Measurements from ENCODE around the gene ZBTB33. TPM values are rescaled to one million over a fixed set of nuclear protein-coding genes. Genes with fewer than 3 reads are reported as not detected.

Gene ZBTB33
- total RNA-seq, 1 experiment from 2014 or later, result 16.2 TPM

- Mint-ChIP-seq H3K27me3 (ENCODE audit: low read depth) (peaks cover 20% of the 10 kb centered on the region), H3K27ac (no peak overlapping the region), H3K36me3 (no peaks in the 10 kb centered on the region), H3K9me3 (no peaks in the 10 kb centered on the region), H3K4me1 (peaks cover 21% of the 10 kb centered on the region), H3K4me3 (no peak overlapping the region)
- DNase-seq (ENCODE audit: low spot score), result no peak
- ChIA-PET POLR2A (no interaction called here), CTCF (no interaction called here)
- TF ChIP-seq, protein P1, sequence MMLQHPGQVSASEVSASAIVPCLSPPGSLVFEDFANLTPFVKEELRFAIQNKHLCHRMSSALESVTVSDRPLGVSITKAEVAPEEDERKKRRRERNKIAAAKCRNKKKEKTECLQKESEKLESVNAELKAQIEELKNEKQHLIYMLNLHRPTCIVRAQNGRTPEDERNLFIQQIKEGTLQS (CRISPR knock-in tag; conservative IDR thresholded peaks at IDR 0.05), result no peak
- TF ChIP-seq, protein P2, sequence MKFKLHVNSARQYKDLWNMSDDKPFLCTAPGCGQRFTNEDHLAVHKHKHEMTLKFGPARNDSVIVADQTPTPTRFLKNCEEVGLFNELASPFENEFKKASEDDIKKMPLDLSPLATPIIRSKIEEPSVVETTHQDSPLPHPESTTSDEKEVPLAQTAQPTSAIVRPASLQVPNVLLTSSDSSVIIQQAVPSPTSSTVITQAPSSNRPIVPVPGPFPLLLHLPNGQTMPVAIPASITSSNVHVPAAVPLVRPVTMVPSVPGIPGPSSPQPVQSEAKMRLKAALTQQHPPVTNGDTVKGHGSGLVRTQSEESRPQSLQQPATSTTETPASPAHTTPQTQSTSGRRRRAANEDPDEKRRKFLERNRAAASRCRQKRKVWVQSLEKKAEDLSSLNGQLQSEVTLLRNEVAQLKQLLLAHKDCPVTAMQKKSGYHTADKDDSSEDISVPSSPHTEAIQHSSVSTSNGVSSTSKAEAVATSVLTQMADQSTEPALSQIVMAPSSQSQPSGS (CRISPR knock-in tag; IDR thresholded peaks at IDR 0.05; ENCODE audit: borderline replicate concordance, low read depth), result no peak
- ATAC-seq, result no peak
Measured at GRCh38 chrX:120271218-120271617, 20.6 kb downstream of the ZBTB33 start.

- ATAC-seq (no peak), DNase-seq (ENCODE audit: low spot score) (no peak)
- Mint-ChIP-seq H3K4me1 (peaks cover 37% of the 10 kb centered on the region), H3K27ac (no peak overlapping the region), H3K27me3 (ENCODE audit: low read depth) (peaks cover 32% of the 10 kb centered on the region), H3K36me3 (no peaks in the 10 kb centered on the region), H3K9me3 (no peaks in the 10 kb centered on the region), H3K4me3 (no peak overlapping the region)
- ChIA-PET CTCF (interaction anchor here (1.2 to 2.1 kb wide), 2 partner anchors 60 to 178 kb away, joined by 3 to 6 read pairs; no protein-coding TSS in a partner anchor), POLR2A (no interaction called here)
- no peak for TF ChIP-seq ZNF425 (CRISPR knock-in tag; conservative IDR thresholded peaks at IDR 0.05)
- TF ChIP-seq, protein P3, sequence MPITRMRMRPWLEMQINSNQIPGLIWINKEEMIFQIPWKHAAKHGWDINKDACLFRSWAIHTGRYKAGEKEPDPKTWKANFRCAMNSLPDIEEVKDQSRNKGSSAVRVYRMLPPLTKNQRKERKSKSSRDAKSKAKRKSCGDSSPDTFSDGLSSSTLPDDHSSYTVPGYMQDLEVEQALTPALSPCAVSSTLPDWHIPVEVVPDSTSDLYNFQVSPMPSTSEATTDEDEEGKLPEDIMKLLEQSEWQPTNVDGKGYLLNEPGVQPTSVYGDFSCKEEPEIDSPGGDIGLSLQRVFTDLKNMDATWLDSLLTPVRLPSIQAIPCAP (CRISPR knock-in tag; IDR thresholded peaks at IDR 0.05), result no peak
- TF ChIP-seq ZNF416 (CRISPR knock-in tag; IDR thresholded peaks at IDR 0.05), result no peak
- TF ChIP-seq, protein P4, sequence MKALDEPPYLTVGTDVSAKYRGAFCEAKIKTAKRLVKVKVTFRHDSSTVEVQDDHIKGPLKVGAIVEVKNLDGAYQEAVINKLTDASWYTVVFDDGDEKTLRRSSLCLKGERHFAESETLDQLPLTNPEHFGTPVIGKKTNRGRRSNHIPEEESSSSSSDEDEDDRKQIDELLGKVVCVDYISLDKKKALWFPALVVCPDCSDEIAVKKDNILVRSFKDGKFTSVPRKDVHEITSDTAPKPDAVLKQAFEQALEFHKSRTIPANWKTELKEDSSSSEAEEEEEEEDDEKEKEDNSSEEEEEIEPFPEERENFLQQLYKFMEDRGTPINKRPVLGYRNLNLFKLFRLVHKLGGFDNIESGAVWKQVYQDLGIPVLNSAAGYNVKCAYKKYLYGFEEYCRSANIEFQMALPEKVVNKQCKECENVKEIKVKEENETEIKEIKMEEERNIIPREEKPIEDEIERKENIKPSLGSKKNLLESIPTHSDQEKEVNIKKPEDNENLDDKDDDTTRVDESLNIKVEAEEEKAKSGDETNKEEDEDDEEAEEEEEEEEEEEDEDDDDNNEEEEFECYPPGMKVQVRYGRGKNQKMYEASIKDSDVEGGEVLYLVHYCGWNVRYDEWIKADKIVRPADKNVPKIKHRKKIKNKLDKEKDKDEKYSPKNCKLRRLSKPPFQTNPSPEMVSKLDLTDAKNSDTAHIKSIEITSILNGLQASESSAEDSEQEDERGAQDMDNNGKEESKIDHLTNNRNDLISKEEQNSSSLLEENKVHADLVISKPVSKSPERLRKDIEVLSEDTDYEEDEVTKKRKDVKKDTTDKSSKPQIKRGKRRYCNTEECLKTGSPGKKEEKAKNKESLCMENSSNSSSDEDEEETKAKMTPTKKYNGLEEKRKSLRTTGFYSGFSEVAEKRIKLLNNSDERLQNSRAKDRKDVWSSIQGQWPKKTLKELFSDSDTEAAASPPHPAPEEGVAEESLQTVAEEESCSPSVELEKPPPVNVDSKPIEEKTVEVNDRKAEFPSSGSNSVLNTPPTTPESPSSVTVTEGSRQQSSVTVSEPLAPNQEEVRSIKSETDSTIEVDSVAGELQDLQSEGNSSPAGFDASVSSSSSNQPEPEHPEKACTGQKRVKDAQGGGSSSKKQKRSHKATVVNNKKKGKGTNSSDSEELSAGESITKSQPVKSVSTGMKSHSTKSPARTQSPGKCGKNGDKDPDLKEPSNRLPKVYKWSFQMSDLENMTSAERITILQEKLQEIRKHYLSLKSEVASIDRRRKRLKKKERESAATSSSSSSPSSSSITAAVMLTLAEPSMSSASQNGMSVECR (CRISPR knock-in tag; IDR thresholded peaks at IDR 0.05; ENCODE audit: borderline replicate concordance), result no peak
- TF ChIP-seq, protein P5, sequence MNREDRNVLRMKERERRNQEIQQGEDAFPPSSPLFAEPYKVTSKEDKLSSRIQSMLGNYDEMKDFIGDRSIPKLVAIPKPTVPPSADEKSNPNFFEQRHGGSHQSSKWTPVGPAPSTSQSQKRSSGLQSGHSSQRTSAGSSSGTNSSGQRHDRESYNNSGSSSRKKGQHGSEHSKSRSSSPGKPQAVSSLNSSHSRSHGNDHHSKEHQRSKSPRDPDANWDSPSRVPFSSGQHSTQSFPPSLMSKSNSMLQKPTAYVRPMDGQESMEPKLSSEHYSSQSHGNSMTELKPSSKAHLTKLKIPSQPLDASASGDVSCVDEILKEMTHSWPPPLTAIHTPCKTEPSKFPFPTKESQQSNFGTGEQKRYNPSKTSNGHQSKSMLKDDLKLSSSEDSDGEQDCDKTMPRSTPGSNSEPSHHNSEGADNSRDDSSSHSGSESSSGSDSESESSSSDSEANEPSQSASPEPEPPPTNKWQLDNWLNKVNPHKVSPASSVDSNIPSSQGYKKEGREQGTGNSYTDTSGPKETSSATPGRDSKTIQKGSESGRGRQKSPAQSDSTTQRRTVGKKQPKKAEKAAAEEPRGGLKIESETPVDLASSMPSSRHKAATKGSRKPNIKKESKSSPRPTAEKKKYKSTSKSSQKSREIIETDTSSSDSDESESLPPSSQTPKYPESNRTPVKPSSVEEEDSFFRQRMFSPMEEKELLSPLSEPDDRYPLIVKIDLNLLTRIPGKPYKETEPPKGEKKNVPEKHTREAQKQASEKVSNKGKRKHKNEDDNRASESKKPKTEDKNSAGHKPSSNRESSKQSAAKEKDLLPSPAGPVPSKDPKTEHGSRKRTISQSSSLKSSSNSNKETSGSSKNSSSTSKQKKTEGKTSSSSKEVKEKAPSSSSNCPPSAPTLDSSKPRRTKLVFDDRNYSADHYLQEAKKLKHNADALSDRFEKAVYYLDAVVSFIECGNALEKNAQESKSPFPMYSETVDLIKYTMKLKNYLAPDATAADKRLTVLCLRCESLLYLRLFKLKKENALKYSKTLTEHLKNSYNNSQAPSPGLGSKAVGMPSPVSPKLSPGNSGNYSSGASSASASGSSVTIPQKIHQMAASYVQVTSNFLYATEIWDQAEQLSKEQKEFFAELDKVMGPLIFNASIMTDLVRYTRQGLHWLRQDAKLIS (CRISPR knock-in tag; IDR thresholded peaks at IDR 0.05; ENCODE audit: borderline replicate concordance), result no peak
- TF ChIP-seq MXD4 (CRISPR knock-in tag; IDR thresholded peaks at IDR 0.05; ENCODE audit: borderline replicate concordance), result no peak
- no peak for TF ChIP-seq TP53 (CRISPR knock-in tag; IDR thresholded peaks at IDR 0.05)
- TF ChIP-seq FOXJ3 (CRISPR knock-in tag; IDR thresholded peaks at IDR 0.05; ENCODE audit: borderline replicate concordance), result no peak
Measured at GRCh38 chrX:120274145-120274544, 23.5 kb downstream of the ZBTB33 start.
